GM21619 (cell line): ENCODE results near the gene TMEM126B.
A peak's percentile ranks its signal among the peaks of the same experiment; 100 is the strongest.
"Not testable (repeated sequence)": the region's sequence is repeated elsewhere in the genome, so short reads cannot be mapped to it uniquely, and the experiment has no call there.

Experiments
- ATAC-seq: cut with Tn5 transposase; IDR thresholded peaks from one replicate; pipeline ENCODE4 v1.9.1; 2021; ENCODE audit not compliant: unreplicated experiment

The TMEM126B gene

DNA sequence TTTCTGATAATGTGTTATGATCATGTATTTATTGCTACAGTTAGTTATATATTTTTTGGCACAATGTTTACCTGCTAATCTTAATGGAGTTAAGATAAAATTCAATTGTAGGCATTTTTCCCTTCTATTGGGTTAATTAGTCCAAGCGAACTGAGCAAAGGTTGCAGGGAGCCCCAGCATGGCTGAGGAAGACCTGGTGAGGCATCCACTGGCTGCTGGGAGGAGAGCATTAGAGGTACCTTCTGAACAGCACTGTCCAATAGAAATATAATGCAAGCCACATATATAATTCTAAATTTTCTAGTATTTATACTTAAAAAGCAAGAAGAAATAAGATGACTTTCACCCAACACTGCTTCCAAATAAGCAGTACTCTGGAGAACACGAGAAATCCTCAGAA, 18.7 kb downstream of the TMEM126B start:
- no peak for ATAC-seq

DNA sequence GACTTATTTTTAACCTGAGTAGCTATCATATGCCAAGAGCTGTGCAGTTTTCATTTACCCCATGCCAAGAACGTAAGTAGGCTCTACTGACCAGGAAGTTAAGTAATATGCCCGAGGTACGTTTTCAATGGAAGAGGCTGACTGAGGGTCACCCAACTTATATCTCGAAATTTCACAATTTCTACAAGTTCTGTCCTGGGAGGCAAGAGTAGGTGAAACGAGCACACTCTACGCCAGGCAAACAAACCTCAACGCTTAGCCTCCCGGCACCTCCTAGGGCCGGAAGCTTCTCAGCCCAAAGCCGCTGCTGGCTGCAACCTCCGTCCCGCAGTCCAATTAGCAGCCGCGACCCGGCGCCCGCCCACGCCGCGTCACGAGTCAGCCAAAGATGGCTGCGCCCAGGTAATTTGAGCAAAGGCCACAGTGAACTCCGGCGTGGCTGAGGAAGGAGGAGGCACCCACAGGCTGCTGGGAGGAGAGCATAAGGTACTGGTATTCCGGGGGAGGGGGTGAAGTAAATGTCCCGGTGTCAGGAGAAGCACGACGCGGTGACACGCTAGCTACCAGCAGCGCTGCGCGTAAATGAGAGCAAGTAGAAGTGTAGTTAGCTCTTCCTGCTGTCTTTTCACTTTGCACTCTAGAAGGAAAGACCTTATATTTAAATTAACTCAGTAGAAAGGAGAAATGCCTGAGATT, 19.4 kb downstream of the TMEM126B start, which contains the start of gene TMEM126A:
Gene TMEM126A, plus strand, starts transcription at position 364 of the 696 bp plus-strand sequence. CDS start 2,289 bp downstream, outside the sequence.
- peak; percentile 99 for ATAC-seq

DNA sequence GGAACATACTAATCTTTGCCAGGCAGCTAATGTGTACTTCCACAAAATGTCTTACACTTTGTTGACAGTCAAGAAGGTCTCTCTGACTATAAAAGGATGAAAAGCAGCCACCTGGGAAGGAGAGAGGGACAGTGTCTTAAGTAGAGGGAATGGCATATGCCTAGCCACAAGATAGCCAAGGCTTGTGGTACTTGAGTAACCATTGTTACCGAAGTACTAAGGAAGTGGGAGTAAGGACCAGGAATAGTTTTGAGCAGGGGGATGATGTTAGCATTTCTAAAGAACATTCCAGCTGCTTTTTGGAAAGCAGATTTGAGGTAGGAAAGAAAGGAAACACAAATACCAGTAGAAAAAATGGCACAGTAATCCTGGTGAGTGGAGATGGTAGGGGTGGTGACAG, 22.7 kb downstream of the TMEM126B start:
- ATAC-seq: no peak

DNA sequence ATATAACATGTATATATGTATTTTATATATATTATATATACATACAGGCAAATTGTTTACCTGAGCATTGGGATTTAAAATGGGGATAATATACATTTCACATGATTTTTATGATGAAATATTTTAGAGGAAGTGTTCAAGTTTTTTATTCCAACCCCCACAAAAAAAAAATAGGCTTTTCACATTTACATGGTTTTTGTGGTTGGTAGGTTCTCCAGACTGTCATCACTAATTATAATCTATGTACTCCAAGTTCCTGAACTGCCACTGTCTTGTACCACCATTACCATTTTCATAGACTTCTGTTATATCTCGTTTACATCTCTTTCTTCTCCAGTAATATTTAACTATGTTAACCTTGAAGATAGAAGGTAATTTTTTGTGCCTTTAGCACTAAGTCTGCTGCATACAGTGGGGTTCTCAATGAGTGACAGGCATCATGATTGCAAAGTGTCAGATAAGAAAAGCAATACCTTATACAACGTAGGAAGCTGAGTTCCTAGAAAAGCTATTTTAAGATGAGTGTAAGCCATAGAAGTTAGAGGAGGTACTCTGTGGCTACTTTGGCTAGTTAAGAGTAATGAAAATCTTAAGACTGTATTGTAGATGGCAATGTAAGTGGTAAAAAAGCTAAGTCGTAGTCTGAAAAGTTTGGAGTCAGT, 24.5 kb downstream of the TMEM126B start:
- no peak for ATAC-seq

DNA sequence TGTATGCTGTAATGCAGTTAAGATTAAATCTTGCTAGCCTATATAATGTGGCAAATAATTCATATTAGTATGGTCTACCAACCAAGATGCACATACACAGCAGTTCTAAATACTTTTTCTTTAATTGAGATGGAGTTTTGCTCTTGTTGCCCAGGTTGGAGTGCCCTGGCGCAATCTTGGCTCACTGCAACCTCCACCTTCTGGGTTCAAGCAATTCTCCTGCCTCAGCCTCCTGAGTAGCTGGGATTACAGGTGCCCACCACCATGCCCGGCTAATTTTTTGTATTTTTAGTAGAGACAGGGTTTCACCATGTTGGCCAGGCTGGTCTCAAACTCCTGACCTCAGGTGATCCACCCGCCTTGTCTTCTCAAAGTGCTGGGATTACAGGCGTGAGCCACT, 25.9 kb downstream of the TMEM126B start:
- ATAC-seq: not testable (repeated sequence)

DNA sequence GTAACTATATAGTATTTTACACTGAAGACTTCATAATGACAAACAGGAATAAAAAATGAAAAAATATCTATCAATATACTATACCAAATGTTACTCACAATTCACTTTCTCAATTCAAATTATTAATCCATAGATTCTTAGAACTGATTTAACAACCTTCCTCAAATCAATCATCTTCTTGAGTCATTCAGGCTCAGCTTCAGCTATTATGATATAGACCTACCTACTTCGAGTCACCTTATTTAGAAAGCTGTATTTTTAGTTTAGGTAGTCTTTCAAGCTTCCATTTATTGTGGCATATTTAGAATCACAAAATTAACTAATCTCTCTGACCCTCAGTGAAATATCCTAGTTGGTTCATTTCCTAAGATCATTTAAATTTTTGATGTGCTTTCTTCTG, 28.4 kb downstream of the TMEM126B start:
- ATAC-seq: no peak

DNA sequence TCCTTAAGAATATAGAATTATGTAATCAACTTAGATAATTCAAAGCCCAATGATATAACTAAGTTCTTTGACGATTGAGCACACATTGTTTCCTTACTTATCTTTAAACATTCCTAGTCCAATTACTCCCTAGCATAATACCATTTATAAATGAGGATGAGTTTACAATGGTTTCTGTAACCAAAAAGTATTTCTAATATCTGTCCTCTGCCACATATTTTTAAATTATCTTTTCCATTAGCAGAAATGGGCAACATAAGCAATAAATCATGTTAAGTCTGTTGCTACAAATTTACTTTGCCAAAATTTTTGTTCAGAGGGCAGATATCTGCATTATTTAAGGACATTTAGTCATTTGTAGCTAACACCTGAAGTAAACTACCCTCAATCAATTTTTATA, 29.8 kb downstream of the TMEM126B start:
- no peak for ATAC-seq

DNA sequence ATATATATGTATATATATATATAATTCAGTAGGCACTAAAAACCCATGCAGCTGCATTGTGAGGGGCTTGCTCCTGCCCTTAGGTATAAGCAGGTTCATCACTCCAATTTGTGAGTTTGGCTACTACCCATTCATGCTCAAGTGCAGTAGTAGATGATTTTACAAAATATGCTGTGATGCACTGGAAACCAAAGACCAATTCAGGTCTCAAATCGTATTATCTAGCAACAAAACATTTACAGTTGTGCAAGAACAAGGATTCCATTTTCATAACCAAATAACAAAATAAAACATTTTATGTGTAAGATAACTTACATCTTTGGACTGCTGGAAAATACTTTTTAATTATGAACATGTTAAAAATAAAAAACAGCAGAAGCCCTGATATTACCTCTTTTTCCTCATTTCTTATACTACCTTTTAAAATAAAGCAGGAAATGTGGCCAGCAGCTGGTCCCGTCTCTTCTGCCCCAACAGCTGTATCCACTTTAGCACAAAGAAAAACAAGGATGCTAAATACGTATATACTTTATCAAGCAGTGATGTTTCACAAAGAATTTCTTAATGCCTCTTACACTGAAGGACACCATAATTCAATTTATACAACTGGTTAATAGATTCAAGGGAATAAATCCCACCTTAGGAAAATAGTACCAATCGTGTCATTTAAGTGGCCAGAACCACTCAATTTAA, 33.7 kb downstream of the TMEM126B start:
- no peak for ATAC-seq

DNA sequence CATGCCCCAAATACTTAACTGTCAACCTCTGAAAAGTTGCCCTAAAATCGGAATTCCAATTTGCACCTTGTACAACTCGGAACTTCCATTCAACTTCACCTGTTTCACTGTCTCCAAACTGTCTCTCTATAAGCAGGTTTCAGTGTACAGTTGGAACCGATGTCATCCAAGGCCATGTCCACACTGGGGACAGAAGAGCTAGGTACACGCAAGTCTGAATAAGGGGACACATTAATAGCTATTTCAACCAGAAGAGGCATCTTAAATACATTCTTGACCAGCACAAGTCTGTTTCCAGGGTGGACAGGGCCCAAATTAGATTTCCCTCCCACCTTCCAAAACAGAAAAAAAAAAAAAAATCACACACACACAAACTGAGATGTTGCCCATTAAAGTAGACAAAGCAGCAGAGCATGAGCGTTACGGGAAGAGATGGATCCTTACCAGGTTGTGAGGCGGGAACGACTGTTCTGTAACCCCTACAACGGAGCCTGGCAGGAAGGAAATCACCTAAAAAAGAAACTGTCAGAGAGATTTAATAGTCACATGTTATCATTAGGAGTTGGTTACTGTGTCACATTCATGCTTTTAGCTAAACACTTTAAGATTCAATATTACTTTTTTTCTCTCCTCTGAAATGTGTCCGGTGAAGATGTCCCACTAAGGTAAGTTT, 34.8 kb downstream of the TMEM126B start:
- ATAC-seq: no peak

DNA sequence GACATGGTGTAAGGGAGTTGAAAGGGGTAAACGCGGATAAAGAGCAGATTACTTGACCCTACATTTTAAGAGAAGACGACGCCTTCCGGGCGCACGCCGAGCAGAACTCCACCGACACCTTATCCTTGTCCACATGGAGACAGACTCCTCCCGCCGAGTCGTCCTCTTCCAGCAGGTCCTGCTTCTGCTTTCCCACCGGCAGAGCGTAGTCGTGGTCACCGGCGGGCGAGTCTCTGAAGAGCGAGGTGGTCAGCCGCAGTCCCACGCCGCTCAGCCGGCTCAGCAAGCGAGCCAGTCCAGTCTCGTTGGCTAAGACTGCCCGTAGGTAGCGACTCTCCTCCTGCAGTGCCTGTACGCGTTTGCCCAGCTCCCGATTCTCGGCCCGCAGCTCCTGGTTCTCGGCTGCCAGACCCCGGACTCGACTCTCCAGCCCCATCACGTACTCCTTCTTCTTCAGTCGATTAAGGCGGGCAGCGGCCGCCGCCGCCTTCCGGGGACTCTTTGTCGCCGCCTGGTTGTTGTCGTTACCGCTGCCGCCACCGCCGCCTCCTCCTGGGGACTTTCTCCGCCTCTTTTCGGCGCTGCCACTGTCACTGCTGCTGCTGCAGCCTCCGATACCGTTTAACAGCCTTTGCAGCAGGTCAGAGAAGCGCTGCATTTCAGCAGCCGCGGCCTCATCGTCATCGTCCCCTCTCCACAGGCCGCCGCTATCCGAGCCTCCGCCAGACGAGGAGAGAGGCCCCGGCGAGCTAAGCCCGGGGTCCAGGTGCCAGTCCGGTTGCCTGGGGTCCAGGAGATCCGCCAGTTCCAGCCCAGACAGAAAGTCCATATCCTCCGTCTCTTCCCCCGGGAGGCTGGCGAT, 35.6 kb downstream of the TMEM126B start:
- peak; percentile 64 for ATAC-seq

DNA sequence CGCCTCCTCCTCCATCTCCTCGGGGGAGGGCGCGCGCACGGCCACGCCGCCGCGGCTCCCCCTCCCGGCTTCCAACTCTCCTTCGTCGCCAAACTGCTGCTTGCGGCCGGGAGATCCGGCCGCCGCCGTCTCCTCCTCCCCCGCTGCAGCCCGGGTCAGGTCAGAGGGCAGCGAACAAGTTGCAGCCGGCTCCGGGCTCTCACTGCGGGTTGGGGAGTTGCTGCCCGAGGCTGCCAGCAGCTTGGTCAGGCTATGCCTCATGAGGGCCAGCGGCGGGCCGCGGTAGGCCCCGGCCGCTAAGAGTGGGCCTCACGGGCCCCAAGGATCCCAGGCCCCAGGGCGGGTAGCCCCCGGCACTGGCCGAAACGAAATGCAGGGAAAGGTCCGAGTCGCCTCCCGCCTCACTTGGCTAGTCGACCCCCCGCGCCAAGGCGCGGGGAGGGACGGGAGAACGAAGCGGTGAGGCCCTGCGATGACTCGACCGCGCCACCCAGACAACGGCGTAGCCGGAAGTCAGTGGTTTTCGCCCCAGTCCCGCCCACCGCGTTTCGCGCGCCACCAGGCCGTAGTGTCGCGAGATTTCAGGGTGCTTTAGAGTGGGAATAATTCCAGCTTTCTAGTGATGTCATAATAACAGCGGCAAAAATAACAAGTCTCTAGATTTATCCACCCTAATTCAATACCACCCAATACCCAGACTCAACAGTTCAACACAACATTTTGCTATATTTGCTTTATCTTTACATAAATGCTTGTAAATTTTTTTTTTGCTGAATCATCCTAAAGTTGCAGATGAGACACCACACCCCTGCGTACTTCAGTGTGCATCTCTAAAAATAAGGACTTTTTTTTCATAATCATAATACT, 36.5 kb downstream of the TMEM126B start, which contains the start of gene CREBZF:
Gene CREBZF, minus strand, starts transcription at position 515 of the 867 bp plus-strand sequence. Its CDS starts 254 bp downstream, at position 261.
- peak; percentile 90 for ATAC-seq

DNA sequence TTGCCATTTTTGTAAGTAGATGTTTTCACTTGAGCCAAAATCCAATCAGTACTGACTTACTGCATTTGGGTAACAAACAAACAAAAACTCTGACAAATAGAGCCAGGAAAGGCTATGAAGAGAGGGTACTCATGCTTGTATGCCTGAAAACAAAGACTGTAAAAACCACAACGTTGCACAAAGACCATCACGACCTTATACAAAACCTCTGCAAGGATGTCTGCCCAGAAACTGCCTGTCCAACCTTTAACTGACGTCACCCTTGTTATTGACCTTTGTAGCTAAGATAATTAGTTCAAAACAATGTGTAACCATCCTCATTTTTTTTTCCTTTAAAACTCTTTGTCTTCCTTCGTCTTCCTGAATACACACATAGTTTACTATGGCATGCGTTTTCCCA, 37.3 kb downstream of the TMEM126B start:
- ATAC-seq: no peak

DNA sequence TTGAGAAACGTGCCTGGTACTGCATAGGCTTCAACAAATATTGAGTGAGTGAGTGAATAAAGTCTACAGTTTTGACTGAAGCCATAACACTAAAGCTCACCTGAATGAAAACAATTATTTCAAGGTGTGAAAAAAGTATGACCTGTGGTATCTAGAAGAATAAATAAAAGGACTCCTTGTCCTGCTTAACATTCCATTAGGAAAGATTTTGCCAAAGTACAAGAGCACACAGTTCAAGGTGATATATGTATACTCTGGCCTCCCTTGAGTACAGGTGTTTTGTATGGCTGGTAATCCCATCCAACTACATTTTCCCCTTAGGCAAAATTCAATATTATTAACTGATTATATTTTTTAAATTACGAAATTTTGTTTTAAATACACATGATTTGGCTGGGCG, 38.3 kb downstream of the TMEM126B start:
- no peak for ATAC-seq

DNA sequence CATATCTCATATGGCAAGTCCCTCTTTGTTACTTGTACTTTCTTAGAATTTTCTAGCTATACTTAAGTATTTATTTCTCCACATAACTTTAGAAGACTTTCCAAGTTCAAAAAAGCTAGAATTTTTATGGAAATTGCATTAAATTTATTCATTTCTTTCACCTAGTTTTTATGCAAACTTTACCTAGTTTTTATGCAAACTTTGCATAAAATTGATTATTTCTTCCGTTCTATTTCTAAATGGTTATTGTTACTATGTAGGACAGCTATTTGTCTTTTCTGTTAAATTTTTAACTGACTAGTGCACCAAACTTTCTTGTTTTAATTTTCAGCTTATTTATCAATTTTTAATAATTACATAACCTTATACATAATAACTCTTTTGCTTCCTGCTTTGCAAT, 39.8 kb downstream of the TMEM126B start:
- ATAC-seq: no peak

DNA sequence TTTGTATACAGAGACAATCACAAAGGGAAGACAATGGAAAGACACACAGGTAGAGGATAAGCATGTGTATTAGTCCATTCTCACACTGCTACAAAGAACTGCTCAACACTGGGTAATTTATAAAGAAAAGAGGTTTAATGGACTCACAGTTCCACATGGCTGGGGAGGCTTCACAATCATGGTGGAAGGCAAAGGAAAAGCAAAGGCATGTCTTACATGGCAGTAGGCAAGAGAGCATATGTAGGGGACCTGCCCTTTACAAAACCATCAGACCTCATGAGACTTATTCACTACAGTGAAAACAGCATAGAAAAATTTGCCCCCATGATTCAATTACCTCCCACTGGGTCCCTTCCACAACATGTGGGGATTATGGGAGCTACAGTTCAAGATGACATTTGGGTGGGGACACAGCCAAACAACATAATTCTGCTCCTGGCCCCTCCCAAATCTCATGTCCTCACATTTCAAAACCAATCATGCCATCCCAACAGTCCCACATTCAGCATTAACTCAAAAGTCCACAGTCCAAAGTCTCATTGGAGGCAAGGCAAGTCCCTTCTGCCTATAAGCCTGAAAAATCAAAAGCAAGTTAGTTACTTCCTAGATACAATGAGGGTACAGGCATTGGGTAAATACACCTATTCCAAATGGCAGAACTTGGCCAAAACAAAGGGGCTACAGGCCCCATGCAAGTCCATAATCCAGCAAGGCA, 42.7 kb downstream of the TMEM126B start:
- ATAC-seq: not testable (repeated sequence)

DNA sequence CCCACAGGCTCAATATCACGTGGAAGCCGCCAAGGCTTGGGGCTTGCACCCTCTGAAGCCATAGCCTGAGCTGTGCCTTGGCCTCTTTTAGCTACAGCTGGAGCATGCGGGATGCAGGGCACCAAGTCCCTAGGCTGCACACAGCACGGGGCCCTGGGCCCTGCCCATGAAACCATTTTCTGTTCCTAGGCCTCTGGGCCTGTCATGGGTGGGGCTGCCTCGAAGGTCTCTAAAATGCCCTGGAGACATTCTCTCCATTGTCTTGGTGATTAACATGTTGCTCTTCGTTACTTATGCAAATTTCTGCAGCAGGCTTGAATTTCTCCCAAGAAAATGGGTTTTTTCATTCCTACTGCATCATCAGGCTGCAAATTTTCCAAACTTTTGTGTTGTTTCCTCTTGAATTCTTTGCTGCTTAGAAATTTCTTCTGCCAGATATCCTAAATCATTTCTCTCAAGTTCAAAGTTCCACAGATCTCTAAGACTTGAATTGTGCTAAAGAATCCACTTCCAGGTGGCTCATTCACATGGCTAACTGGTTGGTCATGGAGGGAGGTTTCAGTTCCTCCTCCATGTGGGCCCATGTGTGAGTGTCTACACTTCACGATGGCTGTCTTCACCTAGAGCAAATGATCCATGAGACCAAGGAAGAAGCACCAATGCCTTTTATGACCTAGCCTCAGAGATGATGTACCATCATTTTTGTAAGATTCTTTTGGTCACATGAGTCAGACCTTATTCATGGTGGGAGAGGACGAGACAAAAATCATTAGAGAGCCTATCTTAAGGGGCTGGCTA, 43.9 kb downstream of the TMEM126B start:
- no peak for ATAC-seq

DNA sequence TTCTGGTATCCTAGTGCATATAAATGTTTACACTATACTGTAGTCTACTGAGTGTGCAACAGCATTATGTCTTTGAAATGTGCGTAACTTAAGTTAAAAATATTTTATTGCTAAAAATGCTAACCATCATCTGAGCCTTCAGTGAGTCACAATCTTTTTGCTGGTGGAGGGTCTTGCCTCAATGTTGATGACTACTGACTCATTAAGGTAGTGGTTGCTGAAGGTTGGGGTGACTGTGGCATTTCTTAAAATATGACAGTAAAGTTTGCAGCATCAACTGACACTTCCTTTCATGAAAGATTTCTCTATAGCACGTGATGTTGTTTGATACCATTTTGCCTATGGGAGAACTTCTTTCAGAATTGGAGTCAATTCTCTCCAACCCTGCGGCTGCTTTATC, 45.0 kb downstream of the TMEM126B start:
- ATAC-seq: no peak

DNA sequence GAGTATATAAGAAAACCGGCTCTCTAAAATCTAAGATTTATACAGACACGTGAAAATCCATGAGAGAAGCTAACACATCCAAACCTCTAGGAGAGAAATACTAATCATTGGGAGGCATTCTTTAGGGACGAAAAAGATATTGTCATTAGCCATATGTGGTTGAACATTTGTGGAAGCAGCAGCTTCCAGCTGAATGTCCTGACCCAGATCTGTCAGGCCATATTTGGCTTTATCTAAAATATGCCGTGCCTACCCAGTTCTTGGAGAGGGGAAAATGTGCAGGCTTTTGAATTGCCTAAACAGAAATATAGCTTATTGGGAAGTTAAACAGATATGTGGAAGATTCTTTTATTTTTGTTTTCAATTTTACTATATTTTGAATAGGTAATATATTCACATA, 51.2 kb downstream of the TMEM126B start:
- no peak for ATAC-seq
